H1 (cell line): ENCODE data around the gene CACNA2D3.

ENCODE experiments used
- BACH1 ChIP-seq: IDR thresholded peaks from 2 replicates; pipeline ENCODE4 v1.6.1; 2012; ENCODE audit warnings: low read length, improper control_type of control experiment
- BRCA1 ChIP-seq: IDR thresholded peaks from 2 replicates; pipeline ENCODE4 v1.6.1; 2012; ENCODE audit warnings: low read depth, low read length, improper control_type of control experiment
- CTCF ChIP-seq, 3 experiments: IDR thresholded peaks; 1 replicate in 2 of 3; 2 replicates in 1 of 3; pipeline versions ENCODE4 v1.5.1 to v1.6.1; 2011; ENCODE audit warnings: low read length in 3 of 3, mild to moderate bottlenecking in 3 of 3, inconsistent platforms in 2 of 3, low read depth in 1 of 3, moderate library complexity in 1 of 3; ENCODE audit not compliant: insufficient read depth in 1 of 3; ENCODE audit errors: control extremely low read depth in 1 of 3
- EZH2 ChIP-seq: fragments of 200-600 bp; sonication (generic); IDR thresholded peaks from 2 replicates; pipeline ENCODE4 v1.7.1; 2012; ENCODE audit warnings: low read depth, mild to moderate bottlenecking, moderate library complexity, low read length, inconsistent platforms; ENCODE audit not compliant: severe bottlenecking
- HDAC2 ChIP-seq, 2 experiments: fragments of 300-600 bp in 1 of 2; sonication (generic) in 1 of 2; IDR thresholded peaks; 2 replicates each; pipeline ENCODE4 v1.6.1; 2011 to 2012; ENCODE audit warnings: low read depth in 2 of 2, low read length in 2 of 2, mild to moderate bottlenecking in 2 of 2, moderate library complexity in 2 of 2, borderline replicate concordance in 1 of 2, inconsistent platforms in 1 of 2
- JUN ChIP-seq: IDR thresholded peaks from 2 replicates; pipeline ENCODE4 v1.6.1; 2011; ENCODE audit warnings: low read depth, mild to moderate bottlenecking, improper control_type of control experiment, low read length
- KDM1A ChIP-seq: fragments of 200-600, 300-600 bp; sonication (generic); IDR thresholded peaks from 2 replicates; pipeline ENCODE4 v1.7.1; 2016; ENCODE audit warnings: mild to moderate bottlenecking, low read length, borderline replicate concordance
- POLR2A ChIP-seq, 2 experiments: IDR thresholded peaks; 1 replicate in 1 of 2; 2 replicates in 1 of 2; pipeline ENCODE4 v1.6.1; 2011; ENCODE audit warnings: low read depth in 2 of 2, low read length in 2 of 2, mild to moderate bottlenecking in 2 of 2; ENCODE audit errors: control extremely low read depth in 1 of 2
- POLR2AphosphoS5 ChIP-seq: IDR thresholded peaks from 2 replicates; pipeline ENCODE4 v1.6.1; 2011; ENCODE audit warnings: low read depth, low read length
- TAF1 ChIP-seq: IDR thresholded peaks from 2 replicates; pipeline ENCODE4 v1.6.1; 2011; ENCODE audit warnings: mild to moderate bottlenecking, low read depth, low read length
- USF2 ChIP-seq: IDR thresholded peaks from 2 replicates; pipeline ENCODE4 v1.6.1; 2011; ENCODE audit warnings: low read length, improper control_type of control experiment

GRCh38 chr3:54131890-54132289, 9.5 kb downstream of the CACNA2D3 start:
- TF ChIP-seq CTCF (IDR thresholded peaks at IDR 0.05; ENCODE audit: control extremely low read depth in 1 of 3, insufficient read depth in 1 of 3, low read depth in 1 of 3, low read length in 3 of 3) (no peak), POLR2A (IDR thresholded peaks at IDR 0.05; ENCODE audit: control extremely low read depth in 1 of 2, low read depth in 2 of 2, low read length in 2 of 2) (no peak), EZH2 (no peak), BRCA1 (no peak), BACH1 (no peak), POLR2AphosphoS5 (no peak), HDAC2 (IDR thresholded peaks at IDR 0.05; ENCODE audit: borderline replicate concordance in 1 of 2, low read depth in 2 of 2, low read length in 2 of 2) (no peak), JUN (no peak), TAF1 (no peak), USF2 (no peak), KDM1A (no peak)
